GM19025 (cell line): ENCODE measurements around the gene CACNA1C.

Experiments
- ATAC-seq: cut with Tn5 transposase; IDR thresholded peaks from one replicate; pipeline ENCODE4 v1.9.1; 2021; ENCODE audit warnings: mild to moderate bottlenecking, low read depth, moderate library complexity; ENCODE audit not compliant: unreplicated experiment

Gene CACNA1C

GRCh38 chr12:2513141-2514037 is 460.6 kb downstream of the CACNA1C start:
- no peak for ATAC-seq

DNA sequence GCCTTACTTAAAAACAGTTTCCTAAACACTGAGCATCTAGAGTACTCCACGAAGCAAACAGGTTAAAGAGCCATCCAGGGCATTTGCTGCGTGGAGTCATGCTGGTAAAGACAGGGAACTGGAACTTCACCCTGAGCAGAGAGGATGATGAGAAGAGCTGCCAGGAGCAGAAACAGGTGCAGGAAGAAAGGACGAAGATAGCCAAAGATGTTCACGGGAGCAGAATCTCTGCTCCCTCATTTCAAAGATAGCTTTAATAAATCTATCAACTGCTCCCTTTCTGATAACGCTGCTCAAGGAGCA is 461.2 kb downstream of the CACNA1C start:
- ATAC-seq = no peak

DNA sequence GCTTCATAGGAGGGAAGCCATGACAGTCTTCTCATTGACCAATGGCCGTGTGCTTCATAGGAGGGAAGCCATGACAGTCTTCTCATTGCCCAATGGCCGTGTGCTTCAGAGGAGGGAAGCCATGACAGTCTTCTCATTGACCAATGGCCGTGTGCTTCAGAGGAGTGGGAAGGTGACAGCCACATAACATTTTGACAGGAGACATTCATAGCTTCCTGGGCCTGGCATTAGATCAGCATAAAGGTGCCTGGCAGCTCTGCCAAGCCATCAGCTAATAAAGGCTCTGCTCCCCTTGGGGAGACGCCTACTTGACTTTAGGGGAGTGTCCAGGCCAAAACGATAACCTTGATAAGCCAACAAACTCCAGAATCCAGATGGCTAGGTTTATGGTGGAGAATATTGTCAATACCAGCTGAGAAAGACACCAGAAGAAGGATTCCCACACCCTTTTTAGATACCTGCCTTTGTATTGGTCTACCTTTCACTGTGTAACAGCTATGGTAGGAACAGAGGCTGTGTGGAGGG is 468.0 kb downstream of the CACNA1C start:
- no peak for ATAC-seq

DNA sequence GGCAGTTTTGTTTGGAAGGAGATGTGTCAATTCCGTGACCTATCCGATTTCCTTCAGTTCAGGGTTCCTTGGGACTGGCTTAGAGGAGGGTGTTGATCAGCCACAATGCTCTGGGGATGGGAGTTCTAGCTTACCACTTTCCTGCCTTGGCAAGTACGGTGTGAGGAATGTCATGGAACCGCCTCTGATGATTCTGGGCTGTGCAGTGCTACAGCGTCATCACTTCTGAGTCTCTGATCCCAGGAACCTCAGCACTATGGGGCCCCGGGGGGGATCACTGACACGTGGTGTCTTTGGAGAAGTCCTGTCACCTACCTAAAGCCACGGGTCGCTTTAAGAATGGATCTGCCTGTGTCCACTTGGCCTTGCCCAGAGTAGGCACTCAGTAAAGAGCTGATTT is 470.5 kb downstream of the CACNA1C start:
- no peak for ATAC-seq

- no peak for ATAC-seq
These were observed 471.1 kb downstream of the CACNA1C start for GRCh38 chr12:2523844-2524243.

DNA sequence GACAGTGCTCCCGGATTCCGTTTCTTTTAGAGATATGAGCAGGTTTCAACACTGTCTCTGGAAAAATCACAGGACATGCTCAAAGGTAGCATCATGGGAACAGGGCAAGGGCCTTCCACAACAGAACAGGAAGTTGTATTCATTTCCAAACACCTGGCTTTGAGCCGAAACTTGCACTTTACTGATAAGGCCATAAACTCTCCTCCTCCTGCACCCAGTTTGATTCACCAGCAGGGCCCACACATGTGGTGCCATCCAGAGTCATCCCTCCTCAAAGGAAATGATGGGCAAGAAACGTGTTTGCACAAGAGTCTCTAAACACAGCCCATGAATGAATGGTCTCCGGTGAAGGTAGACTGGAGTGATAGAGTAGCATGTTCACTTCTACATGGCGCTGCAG is 473.6 kb downstream of the CACNA1C start:
- ATAC-seq = no peak

DNA sequence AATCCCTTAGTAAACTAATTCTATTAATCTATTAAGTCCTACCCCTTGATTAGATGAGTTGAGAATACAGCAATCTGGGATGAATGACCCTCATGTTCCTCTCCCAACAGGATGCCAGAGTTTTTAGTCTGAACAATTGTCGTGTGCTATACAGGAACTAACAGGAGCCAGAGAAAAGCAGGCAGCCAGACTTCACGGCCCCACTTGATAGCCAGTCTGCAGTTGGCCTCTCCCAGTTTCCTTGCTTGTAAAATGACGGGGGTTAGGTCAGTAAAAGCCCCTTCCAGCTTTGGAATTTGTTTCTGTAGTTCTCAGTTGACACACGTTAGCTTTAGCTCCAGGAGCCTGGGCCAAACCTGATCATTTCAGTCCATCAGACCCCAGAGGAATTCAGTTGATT is 475.2 kb downstream of the CACNA1C start:
- ATAC-seq = no peak

GRCh38 chr12:2529807-2530206 is 477.0 kb downstream of the CACNA1C start:
- ATAC-seq = no peak

GRCh38 chr12:2531371-2531770 is 478.6 kb downstream of the CACNA1C start:
- ATAC-seq = no peak

DNA sequence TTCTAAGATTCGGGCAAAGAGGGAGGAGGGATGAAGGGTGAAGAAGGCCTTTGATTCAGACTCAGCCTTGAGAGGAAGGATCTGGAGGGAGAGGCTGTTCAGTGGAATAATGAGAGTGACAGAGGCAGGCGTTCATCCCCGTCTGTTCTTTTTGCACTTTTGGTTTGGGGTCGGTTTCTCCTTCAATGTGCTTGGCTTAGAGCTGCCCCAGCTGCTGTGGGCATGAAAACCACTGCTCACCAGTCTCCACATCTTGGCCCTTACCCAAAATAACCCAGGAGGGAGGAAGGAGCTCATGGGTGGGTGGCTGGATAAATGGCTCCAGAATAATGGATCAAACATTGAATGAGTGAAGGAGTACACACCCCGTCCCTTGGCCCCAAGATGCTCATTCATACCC is 480.2 kb downstream of the CACNA1C start:
- ATAC-seq = no peak

- no peak for ATAC-seq
These were observed 482.9 kb downstream of the CACNA1C start for GRCh38 chr12:2535583-2536204.

DNA sequence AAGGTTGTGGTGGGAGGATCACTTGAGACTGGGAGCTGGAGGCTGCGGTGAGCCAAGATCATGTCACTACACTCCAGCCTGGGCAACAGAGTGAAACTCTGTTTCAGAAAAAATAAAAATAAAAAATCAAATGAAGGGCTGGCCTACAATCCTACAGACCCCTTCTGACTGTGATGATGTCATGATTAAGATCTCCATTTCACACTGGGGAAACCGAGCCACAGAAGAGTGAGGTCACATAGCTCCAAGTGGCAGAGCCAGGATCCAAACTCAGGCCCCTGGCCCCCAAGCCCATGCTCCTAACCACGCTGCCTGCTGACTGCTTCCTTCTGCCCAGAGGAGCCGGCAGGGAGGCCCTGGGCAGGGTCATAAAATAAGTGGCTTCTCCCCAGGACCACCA is 483.9 kb downstream of the CACNA1C start:
- ATAC-seq = no peak

GRCh38 chr12:2537868-2538541 is 485.2 kb downstream of the CACNA1C start:
- no peak for ATAC-seq

DNA sequence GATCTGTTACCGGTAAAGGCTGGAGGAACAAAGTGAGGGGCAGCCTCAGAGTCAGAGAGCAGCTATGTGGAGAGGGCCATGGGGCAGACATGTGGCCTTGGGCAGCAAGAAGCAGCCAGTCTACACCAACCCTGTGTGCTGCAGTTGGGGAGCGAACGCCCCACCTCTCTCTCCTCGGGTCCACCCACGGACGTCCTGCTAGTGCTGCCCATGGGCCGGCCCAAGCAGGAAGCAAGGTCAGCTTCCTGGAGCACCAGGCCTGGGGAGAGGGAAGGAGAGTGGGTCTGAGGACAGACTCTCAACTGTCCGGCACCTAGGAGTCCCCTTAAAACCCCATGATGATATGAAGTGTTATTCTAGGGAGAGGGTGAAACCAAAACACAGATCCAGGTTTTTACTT is 487.2 kb downstream of the CACNA1C start:
- no peak for ATAC-seq

- ATAC-seq = no peak
These were observed 487.8 kb downstream of the CACNA1C start for GRCh38 chr12:2540535-2540941.

DNA sequence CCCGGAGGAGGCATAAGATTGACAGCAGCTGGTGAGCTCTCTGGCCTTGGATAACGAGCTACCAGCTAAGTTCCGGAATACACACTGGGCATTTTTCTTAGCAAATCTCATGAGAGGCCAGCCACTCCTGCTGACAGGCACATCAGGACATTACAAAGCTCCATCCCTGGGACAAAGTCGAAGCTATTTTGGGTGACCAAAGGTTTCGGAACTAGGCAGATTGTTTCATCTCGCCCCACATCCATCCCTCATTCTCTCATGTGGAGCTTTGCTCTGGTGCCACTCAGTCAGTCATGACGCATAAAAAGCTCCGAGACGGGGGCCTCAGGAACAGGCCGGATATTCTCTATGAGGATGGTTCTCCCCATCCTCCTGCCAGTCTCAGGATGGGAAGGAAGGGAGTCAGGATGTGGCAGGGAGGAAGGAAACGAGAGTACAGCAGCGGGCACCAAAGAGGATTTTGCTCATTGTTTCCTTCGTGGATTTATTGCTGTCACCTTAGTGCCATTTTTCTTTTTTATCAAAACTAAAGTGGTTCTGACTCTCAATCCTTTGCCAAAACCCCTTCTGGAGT is 488.9 kb downstream of the CACNA1C start:
- ATAC-seq = no peak

DNA sequence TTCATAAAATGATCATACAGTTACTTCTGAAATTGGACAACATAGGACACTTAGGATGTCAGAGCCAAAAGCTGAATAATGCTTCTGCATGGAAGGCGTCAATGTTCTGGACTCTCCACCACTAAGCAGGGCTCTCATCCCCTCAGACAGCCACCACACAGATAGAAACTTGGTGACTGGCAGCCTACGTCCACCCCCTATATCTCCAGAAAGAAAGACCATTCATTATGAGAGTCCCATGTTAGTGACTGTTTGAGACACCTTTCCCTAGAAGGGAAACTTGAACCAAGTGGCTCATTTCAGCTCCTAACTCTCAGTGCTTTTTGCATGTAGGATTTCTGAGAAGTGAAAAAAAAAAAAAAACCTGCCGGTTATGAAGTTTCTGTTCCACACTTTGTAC is 491.0 kb downstream of the CACNA1C start:
- ATAC-seq = no peak

DNA sequence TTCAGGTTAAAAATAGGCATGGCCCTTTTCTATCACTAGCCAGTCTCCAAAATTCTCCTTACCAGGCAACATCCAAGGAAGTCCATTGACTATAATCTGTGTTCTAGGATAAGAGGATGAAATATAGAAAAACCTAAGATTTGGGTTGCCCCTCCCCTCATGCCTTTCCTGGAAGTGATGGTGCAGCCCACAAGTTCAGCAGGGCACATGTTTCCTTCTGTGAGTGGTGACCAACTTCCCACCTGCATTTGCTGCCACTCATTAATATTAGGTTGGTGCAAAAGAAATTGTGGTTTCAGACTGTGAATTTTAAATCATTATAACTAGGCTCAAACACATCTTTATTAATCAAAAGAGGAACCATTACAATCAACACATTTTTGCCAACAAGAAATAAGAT is 491.4 kb downstream of the CACNA1C start:
- no peak for ATAC-seq

GRCh38 chr12:2547273-2548044 is 494.7 kb downstream of the CACNA1C start:
- no peak for ATAC-seq

DNA sequence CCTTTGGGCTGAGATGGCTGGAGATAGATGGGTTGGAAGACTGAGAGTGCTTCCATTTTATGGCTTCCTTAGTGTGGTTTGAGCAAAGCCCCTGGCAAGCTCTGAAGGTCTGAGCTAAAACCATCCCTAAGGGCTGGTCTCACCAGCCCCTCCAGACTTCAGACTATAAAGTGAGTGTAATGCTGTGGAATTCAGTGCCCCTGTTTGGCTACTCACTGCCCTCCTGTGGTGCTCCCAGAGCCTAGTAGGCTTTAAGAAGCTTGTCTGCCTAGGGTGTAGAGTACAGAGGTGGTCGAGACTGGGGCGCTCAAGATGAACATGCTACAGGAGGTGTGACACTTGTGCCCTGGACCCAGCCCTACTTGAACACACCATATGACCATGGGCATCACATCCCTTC is 495.3 kb downstream of the CACNA1C start:
- ATAC-seq = no peak
